ENCODE measurements around the gene EMC9.

The EMC9 gene

DNA sequence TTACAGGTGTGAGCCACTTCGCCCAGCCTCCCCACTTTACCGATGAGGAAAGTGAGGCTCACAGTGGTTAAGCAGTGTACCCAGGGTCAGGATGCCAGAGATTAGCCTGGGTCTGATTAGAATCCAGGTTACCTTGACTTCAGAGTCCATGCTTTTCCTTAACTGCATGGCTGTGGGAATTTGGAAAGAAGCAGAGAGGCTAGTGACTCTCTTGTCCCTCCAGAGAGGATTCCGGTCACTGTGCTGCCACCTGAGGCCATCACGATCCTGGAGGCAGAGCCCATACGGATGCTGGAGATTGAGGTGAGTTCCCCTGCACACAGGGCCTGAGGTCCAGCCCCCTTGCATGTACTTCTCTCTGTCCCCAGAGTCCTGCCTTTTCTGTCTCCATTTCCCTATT lies 35.2 kb upstream of the EMC9 start:
- DNase-seq, result no peak

DNA sequence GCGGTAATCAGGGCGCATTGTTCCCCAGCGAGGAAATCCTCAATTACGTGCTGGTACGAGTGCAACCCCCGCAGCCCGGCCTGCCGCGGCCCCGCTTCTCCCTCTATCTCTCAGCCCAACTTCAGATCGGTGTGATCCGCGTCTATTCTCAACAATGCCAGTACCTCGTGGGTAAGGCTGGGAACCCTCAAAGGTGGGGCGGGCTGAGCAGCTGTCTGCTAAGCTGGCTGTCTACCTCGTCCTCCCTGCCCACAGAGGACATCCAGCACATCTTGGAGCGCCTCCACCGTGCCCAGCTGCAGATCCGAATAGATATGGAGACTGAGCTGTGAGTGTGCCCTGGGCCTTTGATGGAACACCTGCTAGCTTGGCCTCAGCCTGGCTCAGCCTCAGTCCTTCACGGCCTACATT lies 31.5 kb upstream of the EMC9 start:
- no peak for DNase-seq

DNA sequence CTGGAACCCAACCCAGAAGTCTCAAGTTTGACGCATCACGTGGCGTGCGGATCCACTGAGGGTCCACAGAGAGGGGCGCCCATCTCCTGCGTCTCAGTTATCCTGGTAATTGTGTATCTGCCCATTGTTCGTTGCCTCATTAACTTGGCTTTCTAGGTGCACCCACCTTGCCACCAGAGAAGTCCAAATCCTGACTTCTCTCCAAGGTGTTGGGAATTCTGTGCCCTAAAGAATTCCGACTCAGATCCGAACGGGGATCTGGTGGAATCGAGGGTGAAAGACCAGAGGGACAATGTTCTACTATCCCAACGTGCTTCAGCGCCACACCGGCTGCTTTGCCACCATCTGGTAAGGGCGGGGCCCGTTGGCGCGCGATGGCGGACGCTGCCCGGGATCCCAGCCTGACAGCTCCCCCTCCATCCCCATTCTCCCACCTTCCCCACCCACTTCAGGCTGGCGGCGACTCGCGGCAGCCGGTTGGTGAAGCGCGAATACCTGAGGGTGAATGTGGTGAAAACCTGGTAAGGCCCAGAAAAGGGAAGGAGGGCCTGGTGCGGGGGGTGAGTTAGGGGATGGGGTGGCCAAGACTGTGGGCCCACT lies 31.0 kb upstream of the EMC9 start:
- DNase-seq, result no peak

DNA sequence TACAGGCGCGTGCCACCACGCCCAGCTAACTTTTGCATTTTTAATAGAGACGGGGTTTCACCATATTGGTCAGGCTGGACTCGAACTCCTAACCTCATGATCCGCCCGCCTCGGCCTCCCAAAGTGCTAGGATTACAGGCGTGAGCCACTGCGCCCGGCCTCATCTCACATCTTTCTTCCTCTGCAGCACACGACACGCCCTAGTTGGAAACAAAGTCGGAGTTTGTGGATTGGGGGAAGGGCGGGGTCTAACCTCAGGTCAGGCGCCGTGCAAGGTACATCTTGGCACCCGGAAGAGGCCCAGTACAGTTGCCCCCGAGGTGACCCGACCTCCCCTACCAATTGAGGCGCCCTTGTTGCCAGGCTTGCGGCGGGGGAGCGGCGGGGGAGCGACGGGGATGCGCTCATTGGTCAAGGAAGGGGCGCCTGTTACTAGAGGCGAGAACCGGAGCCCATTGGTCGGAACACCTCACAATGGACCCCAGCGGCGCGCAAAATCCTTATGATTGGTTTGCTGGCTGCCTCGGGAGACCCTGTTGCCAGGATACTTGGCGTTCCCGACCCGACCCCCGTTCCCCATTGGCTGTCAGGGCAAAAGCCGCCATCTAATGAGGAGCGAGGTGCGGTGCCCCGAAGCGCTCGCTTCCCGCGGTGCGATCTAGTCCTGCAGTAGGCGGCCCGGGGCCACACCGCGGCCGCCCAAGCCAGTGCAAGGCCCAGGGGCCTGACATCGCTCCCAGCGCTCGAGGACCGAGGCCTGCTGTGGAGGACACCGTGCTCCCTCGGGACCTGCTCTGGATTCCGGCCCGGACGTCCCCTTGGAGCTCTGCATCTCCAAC lies 30.2 kb upstream of the EMC9 start, which contains the start of gene REC8:
Gene REC8, plus strand, starts transcription at position 659 of the 839 bp plus-strand sequence. CDS start 473 bp downstream, outside the sequence.
- DNase-seq, result peak; percentile 71

DNA sequence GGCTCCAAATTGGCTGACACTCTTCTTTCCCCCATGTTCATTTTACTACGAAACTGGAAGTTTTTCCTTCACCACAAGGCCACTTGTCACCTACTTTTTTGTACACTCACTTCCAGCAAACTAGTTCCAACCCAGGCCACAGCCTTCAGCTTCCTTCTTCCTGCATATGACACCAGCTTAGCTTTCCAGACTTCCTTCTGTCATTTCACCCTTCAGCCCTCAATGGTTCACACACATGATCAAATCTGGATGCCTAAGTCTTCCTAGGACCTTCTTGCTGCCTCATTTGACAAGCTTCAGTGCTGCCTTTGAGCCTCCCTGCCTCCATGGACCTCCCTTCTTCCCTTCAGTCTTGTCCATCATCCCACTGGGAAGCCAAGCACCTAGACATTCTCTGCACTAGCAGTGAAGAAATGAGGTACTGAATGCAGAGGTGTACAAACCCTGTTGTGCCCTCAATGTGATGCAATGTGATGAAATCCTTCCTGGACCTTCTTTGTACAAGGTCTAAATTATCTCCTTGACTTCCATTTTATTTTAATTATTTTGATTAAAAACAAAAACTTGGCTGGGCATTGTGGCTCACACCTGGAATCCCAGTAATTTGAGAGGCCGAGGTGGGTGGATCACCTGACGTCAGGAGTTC lies 26.2 kb upstream of the EMC9 start:
- DNase-seq, result no peak

DNA sequence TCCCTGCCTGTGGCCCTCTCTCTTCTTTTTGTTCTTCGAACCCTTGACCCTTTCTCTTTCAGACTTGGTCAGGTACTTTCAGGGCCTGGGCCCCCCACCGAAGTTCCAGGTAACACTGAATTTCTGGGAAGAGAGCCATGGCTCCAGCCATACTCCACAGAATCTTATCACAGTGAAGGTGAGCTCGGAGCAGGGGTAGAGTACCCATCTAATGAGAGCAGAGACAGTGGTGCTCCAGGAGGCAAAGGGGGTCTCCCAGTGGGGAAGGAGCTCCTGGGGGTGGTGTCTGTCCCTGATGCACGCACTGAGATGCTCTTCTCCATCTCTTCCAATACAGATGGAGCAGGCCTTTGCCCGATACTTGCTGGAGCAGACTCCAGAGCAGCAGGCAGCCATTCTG lies 24.4 kb upstream of the EMC9 start:
- DNase-seq, result no peak

DNA sequence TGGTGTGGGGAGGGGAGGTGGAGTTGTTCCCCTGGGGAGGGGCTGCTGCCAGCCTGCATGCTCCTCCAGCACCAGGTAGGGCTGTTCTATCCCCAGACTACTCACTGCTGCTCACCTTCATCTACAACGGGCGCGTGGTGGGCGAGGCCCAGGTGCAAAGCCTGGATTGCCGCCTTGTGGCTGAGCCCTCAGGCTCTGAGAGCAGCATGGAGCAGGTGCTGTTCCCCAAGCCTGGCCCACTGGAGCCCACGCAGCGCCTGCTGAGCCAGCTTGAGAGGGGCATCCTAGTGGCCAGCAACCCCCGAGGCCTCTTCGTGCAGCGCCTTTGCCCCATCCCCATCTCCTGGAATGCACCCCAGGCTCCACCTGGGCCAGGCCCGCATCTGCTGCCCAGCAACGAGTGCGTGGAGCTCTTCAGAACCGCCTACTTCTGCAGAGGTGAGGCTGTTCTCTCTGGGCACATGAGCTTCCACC lies 23.2 kb upstream of the EMC9 start:
- DNase-seq, result no peak

DNA sequence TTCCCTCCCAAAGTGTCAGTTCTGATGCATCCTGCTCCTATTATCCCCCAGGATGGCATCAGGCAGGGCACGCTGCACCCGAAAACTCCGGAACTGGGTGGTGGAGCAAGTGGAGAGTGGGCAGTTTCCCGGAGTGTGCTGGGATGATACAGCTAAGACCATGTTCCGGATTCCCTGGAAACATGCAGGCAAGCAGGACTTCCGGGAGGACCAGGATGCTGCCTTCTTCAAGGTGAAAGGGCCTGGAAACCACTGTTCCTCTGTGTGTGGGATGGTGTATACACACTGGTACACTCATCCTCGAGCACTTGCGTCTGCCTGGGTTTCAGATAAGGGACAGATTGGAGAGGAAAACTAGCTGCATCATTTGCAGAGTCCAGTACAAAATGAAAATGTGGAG lies 20.7 kb upstream of the EMC9 start:
- DNase-seq, result no peak

DNA sequence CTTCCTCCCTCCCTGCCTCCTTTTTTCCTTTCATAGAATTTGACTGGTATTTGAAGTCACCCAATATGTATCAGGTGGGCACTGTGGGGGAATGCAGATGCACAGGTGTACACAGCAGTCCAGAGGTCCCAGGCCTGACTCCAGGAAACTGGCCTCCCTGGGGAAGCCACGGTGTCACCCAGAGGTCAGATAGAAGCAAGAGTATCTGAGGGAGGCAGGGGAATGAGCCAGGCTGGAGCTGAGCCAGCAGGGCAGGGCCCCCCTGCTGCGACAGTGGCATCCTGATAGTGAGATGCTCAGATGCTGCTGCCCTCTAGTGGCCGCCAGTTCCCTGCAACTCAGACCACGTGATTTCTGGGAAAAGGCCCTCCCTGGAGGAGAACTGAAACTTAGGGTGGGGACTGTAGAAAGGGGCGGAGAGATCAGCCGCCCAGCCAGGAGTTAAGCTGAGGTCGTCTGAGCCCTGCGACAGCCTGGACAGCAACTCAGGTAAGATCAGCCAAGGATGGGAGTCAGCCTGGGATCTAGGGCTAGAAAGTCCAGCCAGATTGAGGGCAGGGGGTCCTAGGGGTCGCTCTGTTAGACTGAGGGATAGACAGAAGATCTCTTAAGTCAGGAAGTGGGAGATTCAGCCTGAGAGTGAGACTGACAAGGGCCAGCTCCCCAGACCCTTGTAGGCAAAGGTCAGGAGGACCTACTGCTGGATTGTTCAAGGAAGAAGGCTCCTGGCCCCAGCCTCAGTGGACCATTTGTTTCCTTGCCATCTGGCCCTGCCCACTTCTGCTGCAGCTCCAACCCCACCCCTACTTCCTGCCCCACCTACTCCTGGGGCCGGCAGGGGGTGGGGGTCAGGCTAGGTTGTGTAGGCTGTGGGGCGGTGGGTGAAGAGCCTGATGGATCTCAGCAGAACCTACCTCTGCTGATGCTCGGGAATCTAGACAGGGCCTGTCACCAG lies 19.7 kb upstream of the EMC9 start, which contains the start of gene IRF9:
Gene IRF9, plus strand, starts transcription at position 416 of the 955 bp plus-strand sequence. CDS start 880 bp downstream, outside the sequence.
- DNase-seq, result peak; percentile 44

DNA sequence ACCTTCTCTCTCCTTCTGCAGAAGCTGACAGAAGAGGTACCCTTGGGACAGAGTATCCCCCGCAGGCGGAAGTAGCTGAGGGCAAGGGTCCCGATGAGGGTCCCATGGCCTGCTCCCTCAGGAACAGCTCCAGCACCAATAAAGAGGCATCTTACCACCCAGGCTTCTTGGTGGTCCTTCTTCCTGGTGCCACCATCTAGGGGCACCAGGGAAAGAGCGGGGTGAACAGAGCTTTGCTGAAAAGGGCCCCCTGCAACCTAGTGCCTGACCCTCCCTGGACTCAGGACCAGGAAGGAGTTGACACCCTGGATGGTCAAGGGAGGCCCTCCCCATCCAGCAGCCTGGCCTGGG lies 19.1 kb upstream of the EMC9 start:
- DNase-seq, result no peak

DNA sequence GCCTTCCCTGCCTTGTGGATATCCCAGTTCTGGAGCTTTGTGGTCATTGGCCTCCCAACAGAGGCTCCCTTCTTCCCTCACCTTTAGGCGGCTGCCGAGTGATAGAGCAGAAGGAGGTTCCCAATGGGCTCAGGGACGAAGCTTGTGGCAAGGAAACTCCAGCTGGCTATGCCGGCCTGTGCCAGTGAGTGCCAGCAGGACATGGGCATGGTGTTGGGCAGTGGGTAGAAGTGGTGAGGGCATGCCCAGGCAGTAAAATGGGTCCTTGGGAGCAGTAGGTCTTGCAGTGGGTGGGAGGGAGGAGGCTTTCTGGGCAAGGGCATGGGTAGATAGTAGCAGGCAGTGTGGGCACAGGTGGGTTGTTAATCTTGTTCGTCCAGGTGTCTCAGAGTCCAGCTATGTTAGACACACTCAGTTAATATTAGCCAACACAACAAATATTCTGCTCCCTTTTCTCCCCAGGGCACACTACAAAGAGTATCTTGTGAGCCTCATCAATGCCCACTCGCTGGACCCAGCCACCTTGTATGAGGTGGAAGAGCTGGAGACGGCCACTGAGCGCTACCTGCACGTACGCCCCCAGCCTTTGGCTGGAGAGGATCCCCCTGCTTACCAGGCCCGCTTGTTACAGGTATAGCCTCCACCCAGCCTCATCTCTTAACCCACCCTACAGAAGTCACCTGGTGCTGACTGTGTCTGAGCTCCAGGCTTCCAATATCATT lies 18.5 kb upstream of the EMC9 start:
- DNase-seq, result no peak

DNA sequence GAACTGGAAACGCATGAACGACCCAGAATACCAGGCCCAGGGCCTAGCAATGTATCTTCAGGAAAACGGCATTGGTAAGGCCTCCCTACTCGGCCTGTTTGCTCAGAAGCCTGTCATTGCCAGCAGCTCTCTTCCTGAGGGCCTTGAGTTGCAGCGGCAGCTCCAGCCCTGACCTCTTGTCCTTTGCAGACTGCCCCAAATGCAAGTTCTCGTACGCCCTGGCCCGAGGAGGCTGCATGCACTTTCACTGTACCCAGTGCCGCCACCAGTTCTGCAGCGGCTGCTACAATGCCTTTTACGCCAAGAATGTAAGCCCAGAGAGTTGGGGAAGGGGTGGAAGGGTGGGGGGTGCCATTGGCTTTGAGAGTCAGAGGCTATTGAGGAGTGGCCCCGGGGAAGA lies 15.9 kb upstream of the EMC9 start:
- no peak for DNase-seq

DNA sequence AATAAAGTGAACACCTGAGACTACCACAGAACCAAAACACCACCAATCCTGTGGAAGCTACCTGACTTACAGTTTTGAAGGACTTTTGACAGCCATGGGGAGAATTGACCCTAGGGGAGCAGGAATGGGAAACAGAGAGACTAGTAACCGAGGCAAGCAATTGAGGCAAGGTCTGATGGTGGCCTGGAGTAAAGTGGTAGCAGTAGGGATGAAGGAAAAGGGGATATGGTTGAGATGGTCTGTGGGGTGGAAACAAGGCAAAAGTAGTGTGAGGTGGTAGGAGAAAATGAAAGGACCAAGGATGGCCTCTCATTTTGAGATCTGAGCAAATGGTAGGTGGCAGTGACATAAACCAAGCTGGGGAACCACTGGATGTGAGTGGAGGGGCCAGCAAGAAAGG lies 15.4 kb upstream of the EMC9 start:
- DNase-seq, result no peak

DNA sequence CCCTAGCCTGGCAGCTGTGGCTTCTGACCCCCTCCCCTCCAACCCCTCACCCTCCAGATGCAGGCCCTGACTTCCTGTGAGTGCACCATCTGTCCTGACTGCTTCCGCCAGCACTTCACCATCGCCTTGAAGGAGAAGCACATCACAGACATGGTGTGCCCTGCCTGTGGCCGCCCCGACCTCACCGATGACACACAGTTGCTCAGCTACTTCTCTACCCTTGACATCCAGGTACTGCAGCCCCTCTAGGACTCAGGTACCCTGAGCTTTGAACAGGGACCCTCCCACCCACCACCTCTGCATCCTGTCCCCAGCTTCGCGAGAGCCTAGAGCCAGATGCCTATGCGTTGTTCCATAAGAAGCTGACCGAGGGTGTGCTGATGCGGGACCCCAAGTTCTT lies 13.7 kb upstream of the EMC9 start:
- no peak for DNase-seq

DNA sequence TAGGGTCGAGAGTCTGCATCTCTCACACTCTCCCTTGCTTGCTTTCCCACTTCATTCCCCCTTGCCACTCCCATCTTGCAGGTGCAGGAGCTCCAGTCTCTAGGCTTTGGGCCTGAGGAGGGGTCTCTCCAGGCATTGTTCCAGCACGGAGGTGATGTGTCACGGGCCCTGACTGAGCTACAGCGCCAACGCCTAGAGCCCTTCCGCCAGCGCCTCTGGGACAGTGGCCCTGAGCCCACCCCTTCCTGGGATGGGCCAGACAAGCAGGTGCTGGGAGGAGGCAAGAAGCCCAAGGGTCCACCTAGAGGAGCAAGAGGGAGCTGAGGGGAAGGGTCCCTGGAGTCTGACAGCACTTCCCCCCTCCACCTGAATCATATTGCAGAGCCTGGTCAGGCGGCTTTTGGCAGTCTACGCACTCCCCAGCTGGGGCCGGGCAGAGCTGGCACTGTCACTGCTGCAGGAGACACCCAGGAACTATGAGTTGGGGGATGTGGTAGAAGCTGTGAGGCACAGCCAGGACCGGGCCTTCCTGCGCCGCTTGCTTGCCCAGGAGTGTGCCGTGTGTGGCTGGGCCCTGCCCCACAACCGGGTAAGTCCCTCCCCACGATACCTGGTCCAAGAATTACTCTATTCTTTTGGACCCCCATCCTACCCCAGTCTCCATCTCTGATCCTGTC lies 10.2 kb upstream of the EMC9 start:
- DNase-seq, result no peak

DNA sequence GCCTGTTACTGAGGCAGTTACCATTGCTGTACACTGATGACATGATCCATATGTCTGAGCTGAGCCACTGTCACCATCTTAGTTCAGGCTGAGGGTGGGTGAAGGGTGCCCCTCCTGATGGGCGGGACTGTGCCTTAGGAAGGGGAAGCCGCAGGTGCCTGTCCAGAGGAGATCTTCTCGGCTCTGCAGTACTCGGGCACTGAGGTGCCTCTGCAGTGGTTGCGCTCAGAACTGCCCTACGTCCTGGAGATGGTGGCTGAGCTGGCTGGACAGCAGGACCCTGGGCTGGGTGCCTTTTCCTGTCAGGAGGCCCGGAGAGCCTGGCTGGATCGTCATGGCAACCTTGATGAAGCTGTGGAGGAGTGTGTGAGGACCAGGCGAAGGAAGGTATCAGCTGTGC lies 9.6 kb upstream of the EMC9 start:
- no peak for DNase-seq

DNA sequence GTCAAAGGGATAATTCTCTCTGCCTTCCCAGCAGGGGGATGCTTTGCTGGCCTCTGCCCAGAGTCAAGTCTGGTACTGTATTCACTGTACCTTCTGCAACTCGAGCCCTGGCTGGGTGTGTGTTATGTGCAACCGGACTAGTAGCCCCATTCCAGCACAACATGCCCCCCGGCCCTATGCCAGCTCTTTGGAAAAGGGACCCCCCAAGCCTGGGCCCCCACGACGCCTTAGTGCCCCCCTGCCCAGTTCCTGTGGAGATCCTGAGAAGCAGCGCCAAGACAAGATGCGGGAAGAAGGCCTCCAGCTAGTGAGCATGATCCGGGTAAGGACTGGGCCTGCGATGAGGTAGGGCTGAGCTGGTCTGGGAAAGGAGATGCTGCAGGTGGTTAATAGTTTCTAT lies 9.2 kb upstream of the EMC9 start:
- no peak for DNase-seq

DNA sequence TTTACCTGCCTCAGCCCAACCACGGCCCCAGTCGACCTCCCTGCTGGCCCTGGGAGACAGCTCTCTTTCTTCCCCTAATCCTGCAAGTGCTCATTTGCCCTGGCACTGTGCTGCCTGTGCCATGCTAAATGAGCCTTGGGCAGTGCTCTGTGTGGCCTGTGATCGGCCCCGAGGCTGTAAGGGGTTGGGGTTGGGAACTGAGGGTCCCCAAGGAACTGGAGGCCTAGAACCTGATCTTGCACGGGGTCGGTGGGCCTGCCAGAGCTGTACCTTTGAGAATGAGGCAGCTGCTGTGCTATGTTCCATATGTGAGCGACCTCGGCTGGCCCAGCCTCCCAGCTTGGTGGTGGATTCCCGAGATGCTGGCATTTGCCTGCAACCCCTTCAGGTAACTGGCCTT lies 8.7 kb upstream of the EMC9 start:
- no peak for DNase-seq

DNA sequence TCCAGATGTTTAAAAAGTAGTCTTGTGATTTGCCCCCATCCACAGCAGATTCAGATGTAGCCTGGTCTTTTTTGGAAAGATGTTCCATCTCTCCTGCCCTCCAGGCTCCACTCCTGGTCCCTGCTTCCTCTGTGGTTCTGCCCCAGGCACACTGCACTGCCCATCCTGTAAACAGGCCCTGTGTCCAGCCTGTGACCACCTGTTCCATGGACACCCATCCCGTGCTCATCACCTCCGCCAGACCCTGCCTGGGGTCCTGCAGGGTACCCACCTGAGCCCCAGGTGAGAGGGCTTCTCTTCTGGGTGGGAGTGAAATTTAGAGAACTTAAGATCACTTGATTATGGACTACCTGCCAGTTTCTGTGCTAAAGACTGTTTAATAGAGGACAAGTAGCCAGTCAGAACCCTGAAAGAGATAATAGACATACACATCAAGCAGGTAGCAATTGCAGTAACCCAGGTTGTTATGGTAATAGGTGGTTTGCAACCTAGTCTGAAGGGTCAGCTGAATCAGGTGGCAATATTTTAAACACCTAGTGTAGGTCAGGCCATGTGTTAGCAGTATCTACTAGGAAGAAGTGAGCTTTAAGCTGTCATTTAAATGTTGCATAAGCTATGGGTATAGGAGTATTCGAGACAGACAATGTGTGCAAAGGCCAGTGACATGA lies 8.0 kb upstream of the EMC9 start:
- DNase-seq, result no peak

DNA sequence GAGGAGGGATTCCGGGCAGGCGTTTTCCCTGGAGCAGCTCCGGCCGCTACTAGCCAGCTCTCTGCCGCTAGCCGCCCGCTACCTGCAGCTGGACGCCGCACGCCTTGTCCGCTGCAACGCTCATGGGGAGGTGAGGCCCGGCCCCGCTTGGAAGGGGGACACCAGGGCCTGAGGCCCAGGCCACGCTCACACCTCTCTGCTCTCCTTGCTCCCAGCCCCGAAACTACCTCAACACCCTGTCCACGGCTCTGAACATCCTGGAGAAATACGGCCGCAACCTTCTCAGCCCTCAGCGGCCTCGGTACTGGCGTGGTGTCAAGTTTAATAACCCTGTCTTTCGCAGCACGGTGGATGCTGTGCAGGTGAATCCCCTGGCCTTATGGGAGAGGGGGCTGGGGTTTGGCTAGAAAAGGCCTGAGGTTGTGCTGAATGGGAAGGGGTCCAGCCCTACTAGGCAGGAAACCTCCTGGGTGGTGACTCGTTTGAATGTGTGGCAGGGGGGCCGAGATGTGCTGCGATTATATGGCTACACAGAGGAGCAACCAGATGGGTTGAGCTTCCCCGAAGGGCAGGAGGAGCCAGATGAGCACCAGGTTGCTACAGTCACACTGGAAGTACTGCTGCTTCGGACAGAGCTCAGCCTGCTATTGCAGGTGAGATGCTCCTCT lies 6.5 kb upstream of the EMC9 start:
- no peak for DNase-seq
